Activated T-cell treated with anti-CD3 and anti-CD28 coated beads for 1 hour (primary cell): Measurements from ENCODE around the gene GRHPR.
"Not testable (repeated sequence)": the region's sequence is repeated elsewhere in the genome, so short reads cannot be mapped to it uniquely, and the experiment has no call there.

Source experiments
- DNase-seq: peaks from one replicate; pipeline ENCODE4 v3.0.0-alpha.2; 2020; ENCODE audit warnings: low read depth

Gene GRHPR

DNA sequence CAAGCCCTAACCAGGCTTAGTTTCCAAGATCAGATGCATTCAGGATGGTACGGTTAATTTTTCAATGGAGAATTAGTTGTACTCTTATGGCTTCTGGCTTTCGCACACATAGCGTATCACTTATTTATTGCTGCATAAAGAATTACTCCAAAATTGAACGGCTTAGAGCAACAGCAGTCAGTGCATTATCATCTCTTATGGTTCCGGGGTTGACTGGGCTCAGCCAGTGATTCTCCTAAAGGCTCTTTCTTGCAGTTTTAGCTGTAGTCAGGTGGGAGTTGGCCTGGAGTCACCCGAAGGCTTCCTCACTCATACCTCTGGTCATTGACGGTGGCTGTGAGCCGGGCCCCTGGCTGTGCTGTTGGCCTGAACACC lies 595 bp upstream of the GRHPR start:
- DNase-seq: no peak

DNA sequence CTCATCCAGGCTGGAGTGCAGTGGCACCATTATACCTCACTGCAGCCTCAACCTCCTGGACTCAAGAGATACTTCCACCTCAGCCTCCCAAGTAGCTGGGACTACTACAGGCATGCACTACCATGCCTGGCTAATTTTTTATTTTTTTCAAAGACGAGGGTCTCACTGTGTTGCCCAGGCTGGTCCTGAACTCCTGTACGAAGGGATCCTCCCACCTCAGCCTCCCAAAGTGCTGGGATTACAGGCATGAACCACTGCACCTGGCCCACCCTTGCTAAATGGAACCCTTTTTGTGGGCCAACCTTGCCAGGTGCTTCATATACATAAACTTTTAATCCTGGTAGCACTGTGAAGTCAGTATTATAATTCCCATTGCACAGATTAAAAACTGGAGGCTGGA lies 1.0 kb downstream of the GRHPR start:
- no peak for DNase-seq

DNA sequence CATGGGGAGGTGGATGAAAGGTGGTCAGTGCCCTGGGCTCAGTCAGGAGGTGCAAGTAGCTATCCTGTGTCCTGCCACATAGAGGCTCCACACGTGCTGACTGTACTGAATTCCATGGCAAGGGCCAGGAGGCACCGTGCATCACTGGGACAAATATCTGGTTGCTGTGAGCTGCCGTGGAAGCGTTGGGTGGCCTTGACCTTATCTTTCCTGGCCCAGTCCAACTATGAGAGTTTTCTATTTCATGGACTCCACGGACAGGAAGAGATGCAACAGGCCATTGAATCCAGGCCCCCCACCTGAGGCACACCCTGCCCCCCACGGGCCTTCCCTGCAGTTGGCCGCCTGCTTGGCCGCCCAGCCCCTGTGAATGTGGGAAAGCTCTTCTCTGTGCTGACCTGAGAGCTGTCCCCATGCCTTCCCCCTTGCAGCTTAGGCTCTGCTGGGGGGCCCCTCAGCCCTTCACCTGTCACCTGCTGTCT lies 1.7 kb downstream of the GRHPR start:
- DNase-seq: no peak

DNA sequence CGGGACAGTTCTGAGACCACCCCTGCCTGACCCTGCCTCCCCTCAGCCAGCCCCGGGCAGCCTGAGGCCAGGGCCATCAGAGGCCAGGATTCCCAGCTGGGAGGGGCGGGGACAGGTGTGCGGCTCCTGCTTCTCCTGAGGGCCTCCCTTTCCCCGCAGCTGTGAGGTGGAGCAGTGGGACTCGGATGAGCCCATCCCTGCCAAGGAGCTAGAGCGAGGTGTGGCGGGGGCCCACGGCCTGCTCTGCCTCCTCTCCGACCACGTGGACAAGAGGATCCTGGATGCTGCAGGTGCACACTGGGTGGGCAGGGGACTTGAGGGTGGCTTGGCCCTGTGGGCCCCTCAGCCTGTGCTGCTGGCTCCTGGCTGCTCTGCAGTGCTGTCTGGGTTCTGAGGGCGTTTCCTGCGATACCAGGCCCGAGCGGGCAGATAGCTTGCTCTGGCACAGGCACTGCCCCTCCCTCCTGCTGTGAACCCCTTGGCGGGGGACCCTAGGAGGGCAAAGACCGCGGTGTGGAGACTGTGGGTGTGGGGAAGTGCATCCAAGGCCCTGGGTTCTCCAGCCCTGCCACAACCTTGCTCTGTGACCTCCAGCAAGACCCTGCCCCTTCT lies 2.3 kb downstream of the GRHPR start:
- DNase-seq: no peak

DNA sequence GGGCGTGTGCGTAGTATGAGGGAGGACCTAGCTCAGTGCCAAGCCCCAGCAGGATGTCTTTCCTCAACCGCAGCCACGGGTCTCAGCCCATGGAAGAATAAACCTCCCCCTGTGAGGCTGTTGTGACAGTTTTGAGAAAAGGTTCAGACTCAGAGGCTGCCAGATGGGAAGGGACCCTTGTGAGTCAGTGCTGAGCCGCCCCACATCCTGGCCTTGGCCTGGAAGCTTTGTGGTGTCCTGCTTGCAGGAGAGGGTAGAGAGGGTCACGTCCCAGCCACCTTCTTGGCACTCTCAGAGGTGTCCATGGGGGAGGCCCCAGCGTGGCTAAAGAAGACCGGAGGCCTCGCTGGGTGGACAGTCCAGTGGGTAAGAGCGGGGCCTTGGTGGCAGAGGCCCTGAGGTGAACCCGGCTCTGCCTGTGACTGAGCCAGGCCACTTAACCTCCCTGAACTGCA lies 2.8 kb downstream of the GRHPR start:
- no peak for DNase-seq

DNA sequence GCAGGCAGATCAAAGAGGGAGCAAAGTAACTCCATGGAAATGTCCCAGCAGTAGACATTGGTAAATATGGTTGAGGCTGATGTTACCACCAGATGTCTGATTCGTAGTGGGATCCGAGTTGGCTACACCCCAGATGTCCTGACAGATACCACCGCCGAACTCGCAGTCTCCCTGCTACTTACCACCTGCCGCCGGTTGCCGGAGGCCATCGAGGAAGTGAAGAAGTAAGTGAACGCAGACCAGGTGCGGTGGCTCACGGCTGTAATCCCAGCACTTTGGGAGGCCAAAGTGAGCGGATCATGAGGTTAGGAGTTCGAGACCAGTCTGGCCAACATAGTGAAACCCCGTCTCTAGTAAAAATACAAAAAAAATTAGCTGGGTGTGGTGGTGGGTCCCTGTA lies 3.9 kb downstream of the GRHPR start:
- not testable (repeated sequence) for DNase-seq

DNA sequence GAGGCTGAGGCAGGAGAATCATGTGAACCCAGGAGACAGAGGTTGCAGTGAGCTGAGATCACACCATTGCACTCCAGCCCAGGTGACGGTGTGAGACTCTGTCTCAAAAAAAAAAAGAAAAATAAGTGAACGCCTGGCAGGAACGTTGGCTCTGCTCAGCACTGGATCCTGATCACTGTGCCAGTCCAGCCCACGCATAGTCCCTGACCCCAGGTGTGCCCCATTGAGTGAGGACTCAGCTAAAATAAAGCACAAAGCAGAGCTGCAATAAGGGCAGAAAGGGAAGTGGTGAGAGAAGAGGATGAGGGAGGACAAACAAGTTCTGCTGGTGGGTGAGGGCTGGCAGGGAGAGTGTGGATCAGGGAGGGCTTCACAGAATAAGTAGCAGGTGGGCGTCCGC lies 4.3 kb downstream of the GRHPR start:
- no peak for DNase-seq

DNA sequence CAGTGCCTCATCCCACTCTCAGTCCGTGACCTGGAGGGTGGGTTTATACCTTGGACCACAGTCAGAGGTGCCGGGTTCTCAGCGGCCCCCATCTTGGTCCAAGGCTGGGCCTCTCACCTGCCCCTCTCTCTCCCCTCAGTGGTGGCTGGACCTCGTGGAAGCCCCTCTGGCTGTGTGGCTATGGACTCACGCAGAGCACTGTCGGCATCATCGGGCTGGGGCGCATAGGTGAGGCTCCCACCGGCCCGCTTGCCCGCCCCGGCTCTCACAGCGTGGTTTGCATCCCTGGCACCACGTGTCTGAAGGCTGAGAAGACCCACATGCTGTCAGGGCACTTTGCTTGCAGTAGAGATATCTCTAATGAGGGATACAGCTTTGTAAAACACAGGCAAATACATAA lies 5.8 kb downstream of the GRHPR start:
- no peak for DNase-seq

DNA sequence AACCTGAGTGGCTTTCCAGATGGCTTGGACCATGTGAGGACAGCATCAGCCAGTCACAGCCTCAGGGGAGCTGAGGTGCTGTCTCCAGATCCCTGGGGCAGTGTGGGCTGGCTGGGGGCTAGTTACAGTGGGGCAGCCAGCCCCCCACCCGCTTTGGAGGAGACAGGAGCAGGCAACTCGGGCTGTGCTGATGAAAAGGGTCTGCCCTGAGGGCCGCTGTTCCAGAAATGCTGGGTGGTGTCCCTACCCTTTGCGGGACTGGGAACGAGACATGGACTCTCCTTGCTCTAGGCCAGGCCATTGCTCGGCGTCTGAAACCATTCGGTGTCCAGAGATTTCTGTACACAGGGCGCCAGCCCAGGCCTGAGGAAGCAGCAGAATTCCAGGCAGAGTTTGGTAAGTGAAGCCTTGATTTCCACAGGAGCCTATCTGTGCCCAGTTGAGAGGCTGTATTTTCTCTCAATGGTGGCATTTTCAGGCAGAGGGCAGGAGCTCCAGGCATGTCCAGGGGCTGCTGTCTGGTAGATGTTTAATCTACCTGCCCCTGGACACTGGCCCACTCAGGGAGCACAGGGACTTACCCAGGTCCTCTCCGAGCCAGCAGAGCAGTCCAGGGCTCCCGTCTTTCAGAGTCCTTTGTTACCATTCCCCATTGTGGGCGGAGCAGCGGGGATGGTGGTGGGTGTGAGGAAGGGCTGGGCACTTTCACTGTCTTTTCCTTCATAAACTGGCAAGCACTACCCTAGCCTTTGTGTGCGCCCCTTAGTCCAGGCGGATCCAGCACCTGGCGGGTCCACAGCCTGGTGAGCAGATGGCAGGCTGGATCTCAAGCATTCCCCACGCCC lies 7.2 kb downstream of the GRHPR start:
- no peak for DNase-seq

DNA sequence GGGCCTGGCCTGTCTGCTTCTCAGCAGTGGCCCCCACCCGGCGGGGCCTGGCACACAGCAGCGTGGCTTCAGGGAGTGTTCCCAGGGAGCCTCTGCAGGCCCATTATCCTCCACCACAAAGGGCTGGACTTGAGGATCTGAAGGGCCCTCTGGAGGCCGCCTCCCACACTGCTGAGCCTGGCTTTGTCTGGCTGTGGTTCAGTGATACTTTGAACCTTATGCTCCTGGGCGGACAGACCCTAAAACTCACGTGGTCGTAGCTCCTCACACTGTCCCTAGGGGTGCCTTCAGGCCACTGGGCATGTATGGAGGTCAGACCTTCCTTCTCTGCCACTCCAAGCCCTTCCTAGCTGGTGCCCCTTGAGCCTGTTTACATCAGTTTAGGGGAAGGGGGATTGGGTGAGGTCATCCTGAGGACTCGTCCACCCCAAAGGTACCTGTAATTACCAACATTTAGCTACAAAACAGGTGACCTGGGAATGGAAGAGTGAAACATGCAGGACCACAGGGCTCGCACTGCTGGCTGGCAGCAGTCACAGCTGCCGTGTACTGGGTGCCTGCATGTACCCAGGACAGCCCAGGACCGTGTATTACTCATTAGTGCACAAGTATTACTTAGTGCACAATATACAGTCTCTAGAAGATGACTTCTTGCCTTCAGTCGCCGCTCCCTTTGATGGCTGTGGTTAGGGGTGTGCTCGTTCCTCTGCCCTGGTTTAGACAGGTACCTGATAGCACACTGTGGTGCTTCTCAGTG lies 8.5 kb downstream of the GRHPR start:
- no peak for DNase-seq

DNA sequence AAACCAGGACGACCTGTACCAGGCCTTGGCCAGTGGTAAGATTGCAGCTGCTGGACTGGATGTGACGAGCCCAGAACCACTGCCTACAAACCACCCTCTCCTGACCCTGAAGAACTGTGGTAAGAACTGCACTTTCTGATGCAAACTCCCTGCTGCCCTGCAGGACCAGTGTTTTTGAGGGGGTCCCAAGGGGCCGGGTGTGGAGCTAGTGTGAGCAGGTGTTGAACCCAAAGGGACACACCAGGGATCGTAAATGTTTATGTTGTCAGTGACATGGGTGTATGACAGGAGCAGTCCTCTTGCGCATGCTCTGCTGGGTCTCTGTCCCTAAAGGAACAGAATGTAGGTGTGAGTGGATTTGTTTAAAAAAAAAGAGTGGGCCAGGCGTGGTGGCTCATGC lies 9.5 kb downstream of the GRHPR start:
- DNase-seq: no peak

DNA sequence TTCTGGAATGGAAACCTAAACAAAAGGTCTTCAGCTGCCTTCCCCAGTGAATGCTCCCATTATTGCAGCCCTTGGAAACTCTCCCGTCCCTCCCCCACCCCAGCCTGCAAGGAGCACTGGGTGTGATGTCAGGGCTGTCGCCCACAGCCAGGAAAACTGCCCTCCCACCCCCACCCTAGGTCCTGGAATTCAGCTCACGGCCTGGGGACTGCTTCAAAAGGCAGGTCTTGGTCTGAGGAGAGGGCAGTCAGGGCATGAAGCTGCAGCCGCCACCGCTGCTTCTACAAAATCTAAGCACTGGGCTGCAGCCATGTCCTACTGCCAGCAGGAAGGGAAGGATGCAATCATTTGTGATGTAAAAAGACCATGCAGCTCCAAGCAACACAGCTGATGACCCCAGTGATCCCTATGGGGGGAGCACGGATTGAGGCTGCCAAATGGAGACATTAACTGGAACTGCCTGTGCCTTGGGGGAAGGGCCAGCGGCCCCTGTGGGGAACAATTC lies 11.4 kb downstream of the GRHPR start:
- no peak for DNase-seq

DNA sequence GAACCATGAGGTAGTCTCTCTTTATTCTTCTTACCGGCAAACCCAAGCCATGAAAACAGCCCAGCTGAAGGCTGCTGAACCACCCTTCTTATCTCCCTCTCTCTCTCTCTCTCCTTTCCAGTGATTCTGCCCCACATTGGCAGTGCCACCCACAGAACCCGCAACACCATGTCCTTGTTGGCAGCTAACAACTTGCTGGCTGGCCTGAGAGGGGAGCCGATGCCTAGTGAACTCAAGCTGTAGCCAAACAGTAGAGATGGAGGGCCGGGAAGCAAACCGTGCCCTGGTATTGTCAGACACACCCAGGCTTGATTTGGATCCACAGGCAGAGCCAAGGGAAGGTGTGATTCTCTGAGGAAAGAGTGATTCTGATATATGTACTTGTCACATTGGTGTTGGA lies 14.0 kb downstream of the GRHPR start:
- no peak for DNase-seq

DNA sequence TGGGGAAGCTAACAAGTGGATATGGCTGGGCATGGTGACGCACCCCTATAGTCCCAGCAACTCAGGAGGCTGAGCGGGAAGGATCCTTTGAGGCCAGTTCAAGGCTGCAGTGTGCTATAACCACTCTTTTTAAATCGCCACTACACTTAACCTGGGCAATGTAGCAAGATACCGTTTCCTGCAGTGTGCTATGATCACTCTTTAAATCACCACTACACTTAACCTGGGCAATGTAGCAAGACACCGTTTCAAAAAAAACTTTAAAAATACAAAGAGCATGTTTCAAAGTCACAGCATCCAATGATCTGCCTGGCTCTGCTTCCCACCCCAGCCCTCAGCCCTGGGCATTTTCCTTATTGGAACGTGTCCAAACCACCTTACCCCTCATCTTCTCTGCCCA lies 14.5 kb downstream of the GRHPR start:
- DNase-seq: no peak

DNA sequence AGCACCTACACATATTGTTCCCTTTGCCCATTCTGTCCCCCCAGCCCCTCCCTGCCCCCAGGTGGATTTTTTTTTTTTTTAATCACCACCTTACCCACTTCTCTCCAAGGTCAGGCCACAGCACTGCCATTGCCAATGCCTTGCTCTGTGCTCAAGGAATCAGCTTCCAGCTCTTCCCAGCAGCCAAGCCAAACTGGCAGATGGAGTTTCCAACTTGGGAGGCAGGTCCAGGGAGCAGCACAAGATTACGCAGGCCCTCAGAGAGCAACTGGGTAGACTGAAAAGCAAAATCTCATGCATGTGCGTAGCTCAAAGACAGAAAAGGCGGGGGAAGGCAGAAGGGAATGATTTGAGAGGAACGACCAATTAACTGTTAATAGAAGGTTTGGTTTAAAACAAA lies 15.1 kb downstream of the GRHPR start:
- DNase-seq: no peak

DNA sequence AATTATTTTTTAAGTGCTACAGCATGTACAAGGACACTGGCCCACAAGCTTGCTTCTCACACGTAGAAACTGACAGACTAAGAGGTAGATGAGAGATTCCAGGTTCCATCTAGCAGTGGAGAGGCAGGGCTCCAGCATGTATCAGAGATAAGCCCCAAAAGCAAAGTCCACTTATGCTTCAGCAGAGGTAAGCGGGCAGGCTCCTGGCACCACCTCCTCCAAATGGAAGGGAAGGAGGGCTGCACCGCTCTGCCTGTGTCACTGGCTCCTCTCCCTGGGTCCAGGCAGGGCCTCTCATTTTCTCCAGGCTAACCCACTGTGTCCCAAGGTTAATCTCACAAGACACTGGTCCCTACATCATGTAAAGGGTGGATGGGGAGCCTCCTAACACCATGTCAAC lies 15.9 kb downstream of the GRHPR start:
- no peak for DNase-seq

DNA sequence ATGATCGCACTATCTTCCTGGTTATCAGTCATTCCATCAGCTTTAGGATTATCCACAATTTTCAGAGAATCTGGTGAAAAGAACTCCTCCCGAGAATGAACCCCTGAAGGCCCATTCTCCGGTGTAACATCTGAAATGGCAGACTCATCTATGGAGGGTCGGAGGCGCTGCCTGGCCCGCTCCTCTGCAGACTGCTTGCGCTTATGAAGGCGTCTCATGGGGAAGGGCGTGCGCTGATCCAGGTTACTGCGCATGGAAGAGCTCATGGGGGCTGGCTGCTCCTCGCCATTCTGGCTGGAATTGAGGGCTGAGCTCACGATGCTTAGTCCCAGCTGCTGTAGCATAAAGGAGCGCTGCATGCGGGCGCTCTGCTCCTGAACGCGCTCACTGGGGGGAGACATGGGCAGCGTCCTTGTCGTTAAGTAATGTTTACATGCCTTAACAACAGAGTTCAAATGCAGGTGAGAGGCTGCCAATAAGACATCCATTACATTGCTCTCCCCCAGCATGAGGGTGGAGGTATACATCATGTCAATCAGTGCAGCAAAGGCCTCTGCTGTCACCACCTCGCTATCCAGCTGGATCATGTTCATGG lies 19.4 kb downstream of the GRHPR start:
- no peak for DNase-seq

DNA sequence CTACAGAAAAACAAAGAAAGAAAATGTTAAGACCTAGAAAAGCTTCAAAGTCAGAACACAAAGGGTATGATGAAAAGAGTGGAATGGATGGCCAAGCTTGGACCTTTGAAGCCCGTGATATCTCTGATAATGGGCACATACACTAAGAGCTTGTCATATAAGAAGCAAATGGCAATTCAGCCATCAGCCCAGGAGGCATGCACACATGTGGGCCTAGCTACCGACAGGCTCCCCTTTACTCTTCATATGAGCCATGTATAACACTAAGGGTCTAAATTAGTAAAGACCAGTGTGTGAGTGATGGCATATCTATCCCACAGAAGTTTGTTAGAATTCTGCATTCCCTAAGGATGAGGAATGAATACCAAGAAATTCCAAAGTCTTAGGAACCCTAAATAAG lies 20.1 kb downstream of the GRHPR start:
- no peak for DNase-seq

DNA sequence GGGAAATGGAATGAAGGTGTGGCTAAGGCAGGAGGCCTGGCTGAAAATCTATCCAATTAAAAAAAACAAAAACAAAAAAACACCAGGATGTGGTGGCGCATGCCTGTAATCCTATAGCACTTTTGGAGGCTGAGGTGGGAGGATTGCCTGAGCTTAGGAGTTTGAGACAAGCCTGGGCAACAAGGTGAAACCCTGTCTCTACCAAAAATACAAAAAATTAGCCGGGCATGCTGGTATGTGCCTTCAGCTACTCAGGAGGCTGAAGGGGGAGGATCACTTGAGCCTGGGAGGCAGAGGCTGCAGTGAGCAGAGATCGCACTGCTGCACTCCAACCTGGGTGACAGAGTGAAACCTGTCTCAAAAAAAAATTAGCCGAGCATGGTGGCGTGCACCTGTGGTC lies 21.1 kb downstream of the GRHPR start:
- DNase-seq: no peak

DNA sequence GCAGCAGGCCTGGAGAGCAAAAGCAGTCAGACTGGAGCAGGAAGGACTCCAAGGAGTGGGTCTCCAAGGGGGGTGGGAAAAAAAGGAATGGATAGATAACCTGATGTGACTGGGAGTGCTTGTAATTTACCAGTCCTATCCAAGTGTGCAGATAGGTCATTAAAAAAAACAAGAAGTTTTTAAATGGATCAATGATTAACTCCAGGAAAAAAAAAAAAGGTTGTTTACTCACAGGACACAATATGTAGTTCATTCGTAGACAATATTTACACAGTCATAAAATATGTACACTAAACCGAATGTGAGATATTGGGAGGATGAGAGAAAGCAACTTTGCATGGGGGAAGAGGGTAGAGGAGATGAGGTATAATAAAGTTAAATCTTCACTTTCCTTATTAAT lies 22.4 kb downstream of the GRHPR start:
- DNase-seq: no peak

DNA sequence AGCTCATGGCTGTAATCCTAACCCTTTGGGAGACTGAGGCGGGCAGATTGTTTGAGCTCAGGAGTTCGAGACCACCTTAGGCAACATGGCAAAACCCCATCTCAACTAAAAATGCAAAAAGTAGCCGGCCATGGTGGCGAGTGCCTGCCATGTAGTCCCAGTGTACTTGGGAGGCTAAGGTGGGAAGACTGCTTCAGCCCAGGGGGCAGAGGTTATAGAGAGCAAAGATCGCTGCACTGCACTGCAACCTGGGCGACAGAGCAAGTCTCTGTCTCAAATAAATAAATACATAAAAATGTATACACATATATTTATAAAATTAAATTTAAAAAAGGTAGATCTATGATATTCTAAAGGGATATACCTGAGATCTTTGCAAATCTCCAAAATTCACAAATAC lies 23.3 kb downstream of the GRHPR start:
- DNase-seq: no peak

DNA sequence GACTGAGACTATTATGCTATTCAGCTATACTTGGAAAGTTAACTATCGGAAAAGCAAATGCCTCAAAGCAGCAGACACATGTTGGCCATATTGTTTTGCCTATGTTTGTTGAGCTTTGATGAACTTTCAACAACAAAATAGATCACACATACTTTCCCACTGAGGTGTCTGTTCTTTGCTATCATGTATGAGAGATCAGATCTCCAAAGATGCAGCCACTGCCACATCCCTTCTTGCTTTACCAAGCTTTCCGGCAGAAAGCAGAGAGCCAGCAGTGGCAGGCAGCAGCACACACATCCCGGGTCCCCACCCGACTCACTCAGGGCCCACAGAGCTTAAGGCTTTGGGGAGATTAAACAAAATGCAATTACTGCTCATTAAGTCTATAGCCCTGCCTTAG lies 23.9 kb downstream of the GRHPR start:
- no peak for DNase-seq
